DND-41 (cell line): ENCODE data around the gene RACK1.

Experiments used
- CTCF ChIP-seq: IDR thresholded peaks from 2 replicates; pipeline ENCODE4 v1.5.1; 2012; ENCODE audit warnings: borderline replicate concordance, low read length, moderate library complexity, mild to moderate bottlenecking; ENCODE audit not compliant: poor library complexity, severe bottlenecking; ENCODE audit errors: extremely low read depth
- EZH2 ChIP-seq: IDR thresholded peaks from 3 replicates; pipeline ENCODE4 v1.6.1; 2012; ENCODE audit warnings: borderline replicate concordance, low read depth, mild to moderate bottlenecking, moderate library complexity, low read length, inconsistent platforms; ENCODE audit not compliant: severe bottlenecking

DNA sequence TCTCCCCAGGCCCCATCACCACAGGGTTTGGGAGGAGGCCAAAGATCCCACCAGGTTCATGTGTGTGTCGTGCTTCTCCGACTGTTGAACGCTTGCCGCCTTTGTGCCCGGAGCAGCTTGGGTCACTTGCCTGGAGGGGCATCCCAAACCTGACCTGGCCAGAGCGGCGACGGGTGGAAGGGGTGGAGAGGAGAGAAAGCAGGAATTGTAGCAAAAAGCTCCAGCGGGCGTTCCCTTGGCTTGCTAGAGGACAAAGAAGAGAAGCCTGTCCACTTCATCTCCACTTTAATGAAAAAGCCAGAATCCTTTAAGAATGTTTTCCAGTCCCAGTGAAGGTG lies 23.6 kb downstream of the RACK1 start:
- no peak for TF ChIP-seq CTCF
- TF ChIP-seq EZH2, result no peak
